Hematopoietic multipotent progenitor cell treated with erythropoietin and hydrocortisone succinate and interleukin-3 and kit ligand, for 15 days (in vitro differentiated cells): ENCODE measurements around the gene BTBD9.

Experiments used
- DNase-seq: peaks from one replicate; pipeline ENCODE4 v3.0.0-alpha.2; 2015; ENCODE audit warnings: low spot score

Gene BTBD9

GRCh38 chr6:38507173-38507572, 132.6 kb downstream of the BTBD9 start:
- DNase-seq: no peak

DNA sequence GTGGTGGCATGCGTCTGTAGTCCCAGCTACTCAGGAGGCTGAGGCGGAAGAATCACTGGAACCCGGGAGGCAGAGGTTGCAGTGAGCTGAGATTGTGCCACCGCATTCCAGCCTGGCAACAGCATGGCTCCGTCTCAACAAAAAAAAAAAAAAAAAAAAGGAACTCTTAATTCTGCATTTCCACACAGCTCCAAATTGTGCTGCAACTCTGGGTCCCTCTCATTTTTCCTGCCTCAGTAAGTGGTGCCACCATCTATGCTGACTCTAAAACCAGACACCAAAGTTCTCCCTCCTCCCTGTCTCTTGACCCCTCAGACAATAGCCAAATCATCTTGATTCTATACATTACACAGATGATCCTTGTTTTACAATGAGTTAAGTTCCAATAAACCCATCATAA, 133.9 kb downstream of the BTBD9 start:
- DNase-seq: no peak

GRCh38 chr6:38504996-38505395, 134.7 kb downstream of the BTBD9 start:
- no peak for DNase-seq

DNA sequence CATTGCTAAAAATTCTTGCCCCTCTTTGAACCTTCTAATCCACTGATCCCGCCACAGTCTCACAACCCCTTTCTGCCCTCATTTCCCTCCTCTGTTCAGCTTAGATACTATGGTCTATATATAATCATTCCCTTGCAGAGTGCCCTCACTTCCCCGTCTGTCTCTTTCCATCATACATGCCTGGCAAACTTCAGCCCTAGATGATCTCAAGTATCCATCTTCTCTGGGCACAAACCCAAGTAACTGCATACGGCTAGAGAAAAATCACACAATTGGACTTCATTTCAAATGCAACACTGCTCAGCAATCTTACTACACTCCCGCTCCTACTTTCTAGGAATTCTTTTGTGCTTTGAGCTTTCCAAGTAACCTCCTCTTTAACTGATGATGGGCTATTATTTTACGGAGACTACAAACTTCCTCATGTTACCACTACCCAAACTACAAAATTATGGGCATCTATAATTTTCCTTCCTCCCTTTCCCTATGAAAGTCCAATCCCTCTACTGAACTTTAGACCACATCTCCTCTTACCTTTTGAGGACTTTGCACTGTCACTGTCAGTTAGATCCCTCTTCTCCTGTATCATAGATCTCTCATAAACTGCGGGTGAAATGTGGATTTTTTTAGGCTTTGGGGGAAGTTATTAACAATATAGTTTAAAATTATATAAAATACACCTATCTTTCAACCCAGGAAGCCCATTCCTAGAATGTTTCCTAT, 135.6 kb downstream of the BTBD9 start:
- no peak for DNase-seq

GRCh38 chr6:38503032-38503773, 136.5 kb downstream of the BTBD9 start:
- DNase-seq: no peak

- DNase-seq: no peak
Observed at GRCh38 chr6:38502423-38502822, 137.3 kb downstream of the BTBD9 start.

DNA sequence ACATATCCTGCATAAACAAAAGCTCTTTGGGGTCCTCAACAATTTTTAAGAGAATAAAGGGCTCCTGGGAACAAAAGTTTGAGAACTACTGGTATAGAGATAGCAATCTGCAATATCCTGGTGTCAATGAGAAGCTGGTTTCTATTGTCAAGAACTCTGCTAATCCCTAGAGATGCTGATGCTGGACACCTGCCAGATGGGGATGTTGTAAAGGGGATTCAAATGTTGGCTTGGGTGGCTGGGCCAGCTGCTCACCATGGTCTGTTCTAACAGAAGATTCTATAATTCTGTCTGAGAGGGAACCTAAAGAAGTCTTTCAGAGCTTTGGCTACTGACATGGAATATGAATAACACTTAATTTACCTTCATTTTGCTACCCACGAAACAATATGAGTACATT, 137.8 kb downstream of the BTBD9 start:
- DNase-seq: no peak

DNA sequence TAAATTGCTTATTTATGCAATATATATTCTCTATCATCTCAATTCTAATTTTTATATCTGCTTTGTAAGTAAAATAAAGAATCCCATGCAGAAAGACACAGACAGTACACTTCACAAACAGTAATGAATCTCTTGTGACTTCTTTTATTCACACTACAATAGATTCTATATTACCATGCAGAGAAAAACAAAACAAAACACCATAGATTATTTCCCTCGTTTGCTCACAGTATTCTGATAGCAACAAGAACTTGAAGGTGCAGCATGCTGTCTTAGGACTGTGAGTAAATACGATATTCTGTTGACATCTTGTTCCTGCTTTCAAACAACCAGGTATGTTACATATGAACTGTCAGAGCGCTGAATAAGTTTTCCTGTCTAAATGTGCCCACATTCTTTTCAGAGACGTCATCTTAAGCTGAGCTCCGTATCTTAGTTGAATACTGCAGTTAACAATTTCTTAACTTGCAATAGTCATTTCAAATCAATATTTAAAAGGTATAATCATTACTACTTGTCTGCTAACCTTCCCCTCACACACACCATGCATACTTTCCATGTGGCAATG, 140.1 kb downstream of the BTBD9 start:
- DNase-seq: no peak

DNA sequence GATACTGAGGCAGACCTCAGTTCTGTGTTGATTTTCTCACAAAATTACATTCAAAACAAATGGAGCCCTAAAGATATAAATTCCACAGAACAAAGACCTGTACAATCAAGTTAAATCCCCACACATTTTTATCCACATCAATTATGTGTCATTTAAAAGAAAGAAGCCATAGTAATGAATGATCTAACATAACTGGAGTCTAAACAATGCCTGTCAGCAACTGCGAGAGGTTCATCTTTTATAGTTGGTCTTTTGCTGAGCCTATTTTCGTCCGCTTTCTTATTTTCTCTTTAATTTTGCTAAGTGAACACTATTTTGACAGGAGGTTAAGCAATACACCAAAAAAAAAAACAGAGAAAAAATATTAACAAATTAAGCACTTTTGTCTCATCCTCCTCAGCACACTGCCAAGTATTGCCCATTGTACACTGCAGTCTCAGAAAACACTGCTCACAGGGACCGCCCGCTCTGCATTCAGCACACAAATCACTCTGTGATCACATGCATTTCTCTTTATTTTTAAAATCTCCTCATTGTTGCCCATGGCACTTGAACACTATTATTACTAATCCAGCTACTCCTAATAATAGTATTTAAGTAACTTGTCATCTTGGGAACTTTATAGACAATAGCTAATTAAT, 140.8 kb downstream of the BTBD9 start:
- DNase-seq: no peak

- DNase-seq: no peak
Observed at GRCh38 chr6:38498085-38498484, 141.6 kb downstream of the BTBD9 start.

DNA sequence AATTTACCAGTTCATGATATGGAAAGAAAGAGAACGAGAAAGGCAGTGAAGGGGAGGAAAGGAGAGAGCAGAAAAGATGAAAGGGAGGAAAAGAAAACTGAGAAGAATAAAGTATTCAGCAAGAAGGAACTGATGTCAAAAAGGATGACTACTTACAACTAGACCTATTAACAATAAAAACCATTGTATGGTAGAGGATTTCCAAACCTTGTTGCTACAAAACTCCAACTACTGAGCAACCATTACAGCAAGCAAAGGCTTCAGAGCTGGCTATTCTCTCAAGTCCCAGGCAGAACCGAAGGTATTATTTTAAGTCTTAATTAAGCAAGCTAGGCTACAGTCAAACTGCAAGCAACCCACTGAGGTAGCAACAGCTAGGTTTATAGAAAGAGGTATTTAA, 142.2 kb downstream of the BTBD9 start:
- DNase-seq: no peak

DNA sequence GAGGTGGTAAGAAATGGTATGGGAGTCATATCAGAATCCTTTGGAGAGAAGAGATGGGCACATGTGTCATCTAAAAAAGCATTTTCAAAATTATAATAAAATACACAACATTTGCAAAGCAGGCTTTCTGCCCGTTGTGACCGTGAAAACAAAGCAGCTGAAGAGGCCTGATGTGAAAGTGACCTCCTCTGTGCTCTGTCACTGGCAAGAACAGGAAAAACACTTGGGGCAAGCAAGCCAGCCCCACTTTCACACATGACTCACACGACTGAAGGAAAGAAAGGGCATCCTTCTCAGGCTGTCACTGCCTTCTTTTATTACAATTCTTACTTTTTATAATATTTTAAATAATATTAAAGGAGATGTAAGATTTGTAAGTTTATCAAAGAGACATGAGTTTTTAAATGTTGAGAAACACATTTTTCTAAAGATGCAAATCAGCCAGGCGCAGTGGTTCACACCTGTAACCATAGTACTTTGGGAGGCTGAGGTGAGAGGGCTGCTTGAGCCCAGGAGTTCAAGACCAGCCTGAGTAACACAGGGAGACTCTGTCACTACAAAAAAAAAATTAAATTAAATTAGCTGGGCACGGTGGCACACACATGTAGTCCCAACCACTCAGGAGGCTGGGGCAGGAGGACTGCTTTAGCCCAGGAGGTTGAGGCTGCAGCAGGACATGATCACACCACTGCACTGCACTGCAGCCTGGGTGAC, 143.7 kb downstream of the BTBD9 start:
- DNase-seq: no peak

GRCh38 chr6:38495518-38495917, 144.2 kb downstream of the BTBD9 start:
- no peak for DNase-seq

- DNase-seq: peak; percentile 64
Observed at GRCh38 chr6:38493931-38494547, 145.7 kb downstream of the BTBD9 start.

DNA sequence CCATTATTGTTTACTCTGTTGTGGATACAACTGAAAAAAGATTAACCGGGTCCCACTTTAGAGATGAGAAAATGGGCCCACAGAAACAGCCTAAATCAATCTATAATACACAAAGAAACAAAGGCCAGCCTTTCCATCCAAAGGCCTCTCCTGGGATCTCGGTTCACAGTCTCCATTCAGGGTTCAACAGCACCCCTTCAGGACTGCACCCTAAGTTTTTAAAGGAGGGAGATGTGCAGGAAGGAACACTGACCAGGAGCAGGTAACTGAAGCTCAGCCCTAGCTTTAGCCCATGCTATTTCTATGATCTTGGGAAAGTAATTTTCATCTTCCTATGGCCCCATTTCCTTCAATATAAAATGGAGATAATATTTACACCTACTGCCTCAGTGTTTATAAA, 147.7 kb downstream of the BTBD9 start:
- no peak for DNase-seq

DNA sequence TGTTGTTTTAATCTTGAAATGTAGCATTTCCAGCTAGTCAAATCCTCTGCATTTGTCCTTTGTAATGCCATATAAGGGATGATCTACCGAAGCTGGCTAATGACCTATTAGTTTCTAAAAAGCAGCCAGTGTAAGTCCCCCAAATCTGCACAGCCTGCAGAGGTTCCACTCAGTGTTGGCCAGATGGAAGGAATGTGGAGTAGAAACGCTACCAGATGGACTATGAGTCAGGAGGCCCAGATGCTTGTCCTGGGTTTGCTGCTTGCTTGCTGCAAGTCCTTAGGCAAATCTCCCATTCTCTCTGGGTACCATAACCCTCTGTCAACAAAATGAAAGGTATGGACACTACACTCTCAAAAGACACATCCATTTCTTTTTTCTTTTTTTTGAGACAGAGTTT, 149.8 kb downstream of the BTBD9 start:
- no peak for DNase-seq

DNA sequence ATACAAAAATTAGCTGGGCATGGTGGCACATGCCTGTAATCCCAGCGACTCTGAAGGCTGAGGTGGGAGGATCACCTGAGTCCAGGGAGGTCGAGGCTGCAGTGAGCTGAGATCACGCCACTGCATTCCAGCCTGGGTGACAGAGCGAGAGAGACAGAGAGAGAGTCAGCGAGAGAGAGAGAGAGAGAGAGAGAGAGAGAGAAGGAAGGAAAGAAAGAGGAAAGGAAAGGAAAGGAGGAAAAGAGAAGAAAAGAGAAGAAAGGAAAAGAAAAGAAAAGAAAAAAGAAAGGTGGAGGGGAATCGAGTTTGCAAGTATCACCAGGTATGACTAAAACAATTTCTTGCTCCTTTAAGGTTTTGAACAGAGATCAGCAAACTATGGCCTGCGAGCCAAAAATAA, 152.3 kb downstream of the BTBD9 start:
- DNase-seq: no peak

GRCh38 chr6:38485488-38485887, 154.2 kb downstream of the BTBD9 start:
- DNase-seq: no peak

GRCh38 chr6:38484656-38485055, 155.1 kb downstream of the BTBD9 start:
- DNase-seq: no peak

GRCh38 chr6:38483526-38483925, 156.2 kb downstream of the BTBD9 start:
- no peak for DNase-seq

DNA sequence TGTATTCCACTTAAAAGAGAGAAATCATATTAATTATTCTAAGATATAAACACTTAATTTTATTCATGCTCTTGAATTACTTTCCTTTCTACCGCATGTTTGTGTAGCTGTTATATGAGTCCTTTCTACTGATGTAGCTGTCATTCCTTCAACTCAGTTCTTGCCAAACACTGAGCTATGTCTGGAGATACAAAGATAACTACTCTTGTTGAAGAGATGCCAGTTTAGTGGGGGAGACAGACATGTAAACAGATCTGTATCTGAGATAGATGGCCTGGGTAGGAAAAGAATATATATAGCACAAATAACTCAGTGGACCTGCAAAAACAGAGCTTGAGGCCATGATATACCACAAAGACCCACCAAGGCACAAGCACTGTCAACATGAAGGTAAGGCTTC, 157.3 kb downstream of the BTBD9 start:
- DNase-seq: no peak

GRCh38 chr6:38481851-38482250, 157.9 kb downstream of the BTBD9 start:
- DNase-seq: no peak
